ENCODE results near the gene COL23A1.
A peak's percentile ranks its signal among the peaks of the same experiment; 100 is the strongest.

The COL23A1 gene

GRCh38 chr5:178367736-178368120, 222.5 kb downstream of the COL23A1 start (continued):
- TF ChIP-seq ZBTB10 (tag by site-specific recombination; IDR thresholded peaks at IDR 0.05): no peak

GRCh38 chr5:178366998-178367735, 223.0 kb downstream of the COL23A1 start:
- H3K36me3 ChIP-seq (ENCODE audit: control insufficient read depth in 2 of 2, insufficient read depth in 1 of 2, low read length in 2 of 2): no peaks in the 10 kb centered on the region
- no peak overlapping the region for H3K27ac ChIP-seq (ENCODE audit: extremely low read depth, low read depth, low read length)
- H3K4me1 ChIP-seq (ENCODE audit: control insufficient read depth, insufficient read depth, low read length): no peaks in the 10 kb centered on the region
- POLR2A ChIA-PET: no interaction called here
- TF ChIP-seq ZNF292 (tag by site-specific recombination; IDR thresholded peaks at IDR 0.05; ENCODE audit: borderline replicate concordance, low read depth) (no peak), ZNF707 (tag by site-specific recombination; IDR thresholded peaks at IDR 0.05) (no peak), ZNF335 (tag by site-specific recombination; conservative IDR thresholded peaks at IDR 0.05) (no peak), ZNF138 (tag by site-specific recombination; IDR thresholded peaks at IDR 0.05; ENCODE audit: borderline replicate concordance) (no peak)
- no peaks in the 10 kb centered on the region; the same call in 1 of the 2 replicates for H3K9me3 ChIP-seq (ENCODE audit: control insufficient read depth, insufficient read depth, low read depth, low read length)
- CTCF ChIA-PET: interaction anchor here (0.7 to 0.9 kb wide), 3 partner anchors 84 to 142 kb away, joined by 3 to 4 read pairs (median 4); no protein-coding TSS in a partner anchor
- no peak overlapping the region for H3K4me3 ChIP-seq (ENCODE audit: low read depth, low read length)

- Histone ChIP-seq H3K27ac (ENCODE audit: extremely low read depth, low read depth, low read length) (no peak overlapping the region), H3K4me1 (ENCODE audit: control insufficient read depth, insufficient read depth, low read length) (no peaks in the 10 kb centered on the region), H3K4me3 (ENCODE audit: low read depth, low read length) (no peak overlapping the region), H3K9me3 (ENCODE audit: control insufficient read depth, insufficient read depth, low read depth, low read length) (no peaks in the 10 kb centered on the region; the same call in 1 of the 2 replicates), H3K36me3 (ENCODE audit: control insufficient read depth in 2 of 2, insufficient read depth in 1 of 2, low read length in 2 of 2) (no peaks in the 10 kb centered on the region)
- ChIA-PET CTCF (no interaction called here), POLR2A (no interaction called here)
- TF ChIP-seq ZNF140 (tag by site-specific recombination; IDR thresholded peaks at IDR 0.05): no peak
- peak; percentile 29; the same call in 1 of the 2 replicates for TF ChIP-seq ZIC2 (tag by site-specific recombination; IDR thresholded peaks at IDR 0.05)
Observed at GRCh38 chr5:178365501-178366440, 224.4 kb downstream of the COL23A1 start.

- Histone ChIP-seq H3K4me1 (ENCODE audit: control insufficient read depth, insufficient read depth, low read length) (no peaks in the 10 kb centered on the region), H3K27ac (ENCODE audit: extremely low read depth, low read depth, low read length) (no peak overlapping the region), H3K36me3 (ENCODE audit: control insufficient read depth in 2 of 2, insufficient read depth in 1 of 2, low read length in 2 of 2) (no peaks in the 10 kb centered on the region), H3K4me3 (ENCODE audit: low read depth, low read length) (no peak overlapping the region), H3K9me3 (ENCODE audit: control insufficient read depth, insufficient read depth, low read depth, low read length) (no peaks in the 10 kb centered on the region)
- CTCF ChIA-PET: interaction anchor here (0.5 kb wide), 1 partner anchor 287 kb away, joined by 3 read pairs; no protein-coding TSS in a partner anchor
- TF ChIP-seq ZNF423 (tag by site-specific recombination; IDR thresholded peaks at IDR 0.05) (no peak), ZBTB26 (tag by site-specific recombination; optimal IDR thresholded peaks at IDR 0.05) (no peak), ZNF704 (tag by site-specific recombination; IDR thresholded peaks at IDR 0.05) (no peak), ZNF416 (tag by site-specific recombination; IDR thresholded peaks at IDR 0.05) (no peak), KLF17 (tag by site-specific recombination; IDR thresholded peaks at IDR 0.05) (peak; percentile 44; the same call in 1 of the 2 replicates), ZNF239 (tag by site-specific recombination; IDR thresholded peaks at IDR 0.05) (no peak)
- POLR2A ChIA-PET: no interaction called here
Observed at GRCh38 chr5:178364326-178364675, 225.9 kb downstream of the COL23A1 start.

Data from HEK293 (cell line).